ENCODE results near the gene ITPR1. TPM values are rescaled to one million over a fixed set of nuclear protein-coding genes. Genes with fewer than 3 reads are reported as not detected.

Gene ITPR1
- polyA plus RNA-seq, 3 donors = 48.6 to 58.8 (median 53.2) TPM

GRCh38 chr3:4565809-4566501, 72.8 kb downstream of the ITPR1 start:
- DNase-seq = no peak

- DNase-seq = no peak
These were observed 75.7 kb downstream of the ITPR1 start for GRCh38 chr3:4568841-4569240.

- DNase-seq = no peak
These were observed 77.9 kb downstream of the ITPR1 start for GRCh38 chr3:4570840-4571621.

- no peak for DNase-seq
These were observed 78.7 kb downstream of the ITPR1 start for GRCh38 chr3:4571690-4572334.

GRCh38 chr3:4573153-4573552, 80.0 kb downstream of the ITPR1 start:
- no peak for DNase-seq

- DNase-seq = no peak
These were observed 81.3 kb downstream of the ITPR1 start for GRCh38 chr3:4574426-4574965.

- no peak for DNase-seq
These were observed 82.2 kb downstream of the ITPR1 start for GRCh38 chr3:4575381-4575780.

GRCh38 chr3:4577721-4578120, 84.6 kb downstream of the ITPR1 start:
- DNase-seq = no peak

GRCh38 chr3:4580346-4581123, 87.4 kb downstream of the ITPR1 start:
- DNase-seq = peak; percentile 79

- no peak for DNase-seq
These were observed 87.9 kb downstream of the ITPR1 start for GRCh38 chr3:4581124-4581424.

GRCh38 chr3:4581498-4581897, 88.3 kb downstream of the ITPR1 start:
- no peak for DNase-seq

GRCh38 chr3:4581920-4582611, 88.9 kb downstream of the ITPR1 start:
- no peak for DNase-seq

GRCh38 chr3:4582624-4583023, 89.5 kb downstream of the ITPR1 start:
- no peak for DNase-seq

- no peak for DNase-seq
These were observed 90.3 kb downstream of the ITPR1 start for GRCh38 chr3:4583416-4583815.

GRCh38 chr3:4584456-4585249, 91.5 kb downstream of the ITPR1 start:
- no peak for DNase-seq

- DNase-seq = no peak
These were observed 93.2 kb downstream of the ITPR1 start for GRCh38 chr3:4586381-4586780.

GRCh38 chr3:4587061-4587837, 94.1 kb downstream of the ITPR1 start:
- DNase-seq = no peak

GRCh38 chr3:4587838-4588105, 94.6 kb downstream of the ITPR1 start:
- no peak for DNase-seq

GRCh38 chr3:4588466-4588865, 95.3 kb downstream of the ITPR1 start:
- DNase-seq = no peak

GRCh38 chr3:4589475-4590097, 96.4 kb downstream of the ITPR1 start:
- no peak for DNase-seq
